Kidney epithelial cell (primary cell): Measurements from ENCODE around the gene ENPP6. TPM values are rescaled to one million over a fixed set of nuclear protein-coding genes. Genes with fewer than 3 reads are reported as not detected.

ENCODE experiments used
- DNase-seq: peaks from one replicate; pipeline ENCODE4 v3.0.0-alpha.2; 2010; ENCODE audit warnings: low read depth
- H3K27me3 ChIP-seq: 2 replicates; pipeline ENCODE4 v1.6.0; 2011; ENCODE audit warnings: low read length; ENCODE audit not compliant: control insufficient read depth, insufficient read depth
- H3K36me3 ChIP-seq: 2 replicates; pipeline ENCODE4 v1.5.1; 2011; ENCODE audit warnings: low read length; ENCODE audit not compliant: control insufficient read depth, insufficient read depth
- H3K4me3 ChIP-seq: 2 replicates; pipeline ENCODE4 v1.5.1; 2011; ENCODE audit warnings: low read depth, mild to moderate bottlenecking, control low read depth, low read length
- CTCF ChIP-seq: IDR thresholded peaks from 2 replicates; pipeline ENCODE4 v1.5.1; 2011; ENCODE audit warnings: mild to moderate bottlenecking, moderate library complexity, low read length, control low read depth, inconsistent platforms; ENCODE audit not compliant: insufficient read depth, poor library complexity, severe bottlenecking
- total RNA-seq: library from RNA; depleted of rRNA; stranded (reverse); fragments of >200 nt; gene quantifications from 2 replicates; pipeline ENCODE4 v1.2.3, GENCODE V29; 2015

Gene ENPP6
- total RNA-seq, 1 donor from 2014 or later: 0.04 TPM

- H3K27me3 ChIP-seq: no peaks in the 10 kb centered on the region
- no peaks in the 10 kb centered on the region for H3K36me3 ChIP-seq
- no peak overlapping the region for H3K4me3 ChIP-seq
- DNase-seq: no peak
- TF ChIP-seq CTCF: no peak
Observed at GRCh38 chr4:184262901-184263300, 45.2 kb upstream of the ENPP6 start.

GRCh38 chr4:184261246-184261645 is 43.6 kb upstream of the ENPP6 start:
- DNase-seq: no peak
- TF ChIP-seq CTCF: no peak
- Histone ChIP-seq H3K27me3 (no peaks in the 10 kb centered on the region), H3K36me3 (no peaks in the 10 kb centered on the region), H3K4me3 (no peak overlapping the region)

GRCh38 chr4:184259866-184260265 is 42.2 kb upstream of the ENPP6 start:
- H3K27me3 ChIP-seq: no peaks in the 10 kb centered on the region
- no peak for TF ChIP-seq CTCF
- no peak overlapping the region for H3K4me3 ChIP-seq
- H3K36me3 ChIP-seq: no peaks in the 10 kb centered on the region
- DNase-seq: no peak

DNA sequence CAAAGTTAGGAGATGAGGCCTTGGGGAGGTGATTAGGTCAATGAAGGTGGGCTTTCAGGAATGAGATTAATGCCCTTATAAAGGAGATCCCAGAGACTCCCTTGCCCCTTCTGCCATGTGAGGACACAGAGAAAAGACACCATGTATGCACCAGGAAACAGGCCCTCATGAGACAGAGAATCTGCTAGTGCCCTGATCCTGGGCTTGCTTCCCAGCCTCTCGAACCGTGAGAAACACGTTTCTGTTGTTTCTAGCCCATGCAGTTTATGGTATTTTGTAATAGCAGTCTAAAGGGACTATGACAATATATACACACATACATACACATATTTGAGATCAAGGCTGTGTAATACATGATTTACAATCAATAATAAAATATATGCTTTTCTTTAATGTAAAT is 41.4 kb upstream of the ENPP6 start:
- Histone ChIP-seq H3K36me3 (no peaks in the 10 kb centered on the region), H3K4me3 (no peak overlapping the region), H3K27me3 (no peaks in the 10 kb centered on the region)
- TF ChIP-seq CTCF: no peak
- DNase-seq: no peak

DNA sequence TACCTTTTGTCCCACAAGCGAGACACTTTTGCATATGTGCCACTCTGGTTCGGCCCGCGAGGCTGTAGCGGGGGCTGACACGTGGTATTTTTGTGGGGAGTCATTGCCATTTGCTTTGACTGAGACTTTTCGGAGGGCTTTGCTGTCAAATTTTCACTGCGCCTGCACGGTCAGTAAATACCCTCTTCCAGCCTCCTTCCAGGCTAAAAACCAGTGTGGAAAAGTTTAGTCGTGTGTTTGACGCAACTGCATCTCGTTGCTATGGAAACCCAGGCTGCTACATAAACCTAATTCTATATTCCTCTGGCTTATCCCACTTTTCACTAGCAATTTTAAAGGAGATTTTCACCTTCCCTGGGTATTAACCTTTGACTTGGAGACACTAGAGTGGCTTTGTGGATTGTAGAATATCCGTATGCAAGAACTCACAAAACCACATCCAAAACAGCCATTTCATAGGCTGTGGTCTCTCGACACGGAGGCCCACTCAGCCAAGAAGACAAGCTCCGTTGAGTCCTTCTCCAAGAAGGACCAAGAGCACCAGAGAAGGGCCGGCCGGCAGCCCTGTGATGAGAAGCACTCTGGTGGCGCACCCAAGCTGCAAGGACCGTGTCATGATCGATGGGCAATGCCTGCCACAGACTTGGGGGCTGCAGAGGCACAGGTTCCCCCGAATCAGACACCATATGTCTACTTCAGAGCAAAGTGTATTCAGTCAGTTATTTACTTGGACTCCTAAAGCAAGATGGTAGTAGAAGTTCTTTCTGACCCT is 38.4 kb upstream of the ENPP6 start:
- TF ChIP-seq CTCF: no peak
- Histone ChIP-seq H3K36me3 (no peaks in the 10 kb centered on the region), H3K27me3 (no peaks in the 10 kb centered on the region), H3K4me3 (no peak overlapping the region)
- DNase-seq: no peak

DNA sequence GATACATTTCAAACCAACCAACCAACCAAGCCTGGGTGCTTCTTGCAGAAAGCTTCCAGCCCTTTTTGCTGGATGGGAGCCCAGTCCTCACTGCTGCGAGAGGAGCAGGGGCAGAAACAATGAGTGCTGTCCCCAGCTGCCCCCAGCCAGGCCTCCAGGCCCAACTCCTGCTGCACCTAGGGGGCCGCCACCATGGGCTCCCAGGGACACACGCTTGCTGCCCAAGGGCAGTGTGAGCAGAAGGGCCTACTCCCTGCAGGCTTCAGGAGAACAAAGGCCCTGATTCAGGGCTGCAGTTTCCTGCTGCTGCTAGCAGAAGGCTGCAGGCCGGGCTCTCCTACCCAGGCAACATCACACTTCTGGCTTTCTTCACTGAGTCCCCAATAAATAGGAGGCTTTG is 37.7 kb upstream of the ENPP6 start:
- Histone ChIP-seq H3K27me3 (no peaks in the 10 kb centered on the region), H3K4me3 (no peak overlapping the region), H3K36me3 (no peaks in the 10 kb centered on the region)
- no peak for DNase-seq
- no peak for TF ChIP-seq CTCF
